Calu3 (cell line): Measurements from ENCODE around the gene KRT77. TPM values are rescaled to one million over a fixed set of nuclear protein-coding genes. Genes with fewer than 3 reads are reported as not detected.

ENCODE experiments used
- BruUV-seq: library from RNA; stranded (reverse); fragments of 400-500 nt; replicated peaks from 2 replicates; lab custom pipeline; 2021; lab: Mats Ljungman, UMichigan
- CTCF ChIA-PET: fragments of 300-600 bp; sonication (Branson Sonifier 250); formaldehyde crosslinking; loops from one replicate; lab custom pipeline; 2022; ENCODE audit warnings: antibody characterized with exemption; lab: Charles Lee
- DNase-seq: peaks from one replicate; pipeline ENCODE4 v3.0.0; 2022
- H3K27ac Mint-ChIP-seq: one replicate; pipeline ENCODE4 v1.8.0; 2022; ENCODE audit warnings: mixed read lengths; ENCODE audit not compliant: unreplicated experiment
- H3K27me3 Mint-ChIP-seq: one replicate; pipeline ENCODE4 v1.8.0; 2022; ENCODE audit warnings: mixed read lengths; ENCODE audit not compliant: unreplicated experiment
- H3K36me3 Mint-ChIP-seq: one replicate; pipeline ENCODE4 v1.8.0; 2022; ENCODE audit warnings: mild to moderate bottlenecking, moderate library complexity, mixed read lengths; ENCODE audit not compliant: insufficient read depth, unreplicated experiment
- H3K4me1 Mint-ChIP-seq: one replicate; pipeline ENCODE4 v1.8.0; 2022; ENCODE audit warnings: mild to moderate bottlenecking, low read depth, mixed read lengths; ENCODE audit not compliant: unreplicated experiment
- H3K4me3 Mint-ChIP-seq: one replicate; pipeline ENCODE4 v1.8.0; 2022; ENCODE audit warnings: mild to moderate bottlenecking, low read depth, moderate library complexity, mixed read lengths; ENCODE audit not compliant: unreplicated experiment
- H3K9me3 Mint-ChIP-seq: one replicate; pipeline ENCODE4 v1.8.0; 2022; ENCODE audit warnings: low read depth, mixed read lengths; ENCODE audit not compliant: unreplicated experiment
- CTCF ChIP-seq: fragments of 200-600 bp; IDR thresholded peaks from one replicate; pipeline ENCODE4 v1.8.0; 2022; ENCODE audit warnings: antibody characterized with exemption; ENCODE audit not compliant: unreplicated experiment
- intact Hi-C: fragments of 100-400 bp; cut with micrococcal nuclease; formaldehyde crosslinking; loops from one replicate; pipeline ENCODE4 v1.10.0; 2022; ENCODE audit not compliant: unreplicated experiment
- total RNA-seq: library from RNA; stranded (reverse); gene quantifications from 2 replicates; pipeline ENCODE4 v1.2.3, GENCODE V29; 2022

The KRT77 gene
- total RNA-seq, 1 experiment from 2014 or later = not detected

- TF ChIP-seq CTCF = no peak
- Mint-ChIP-seq H3K4me1 (no peaks in the 10 kb centered on the region), H3K27me3 (peaks cover 30% of the 10 kb centered on the region), H3K27ac (no peak overlapping the region), H3K9me3 (no peaks in the 10 kb centered on the region), H3K36me3 (no peaks in the 10 kb centered on the region), H3K4me3 (no peak overlapping the region)
- DNase-seq = no peak
- intact Hi-C loops = no loop called here
- no TSS peak for BruUV-seq
- CTCF ChIA-PET = no interaction called here
These were observed 41.0 kb downstream of the KRT77 start for GRCh38 chr12:52662093-52662917.

GRCh38 chr12:52661668-52662067 is 41.7 kb downstream of the KRT77 start:
- no peak for TF ChIP-seq CTCF
- CTCF ChIA-PET = no interaction called here
- H3K27me3 Mint-ChIP-seq = peaks cover 37% of the 10 kb centered on the region
- intact Hi-C loops = no loop called here
- H3K9me3 Mint-ChIP-seq = no peaks in the 10 kb centered on the region
- no TSS peak for BruUV-seq
- H3K4me1 Mint-ChIP-seq = no peaks in the 10 kb centered on the region
- DNase-seq = no peak
- no peak overlapping the region for H3K27ac Mint-ChIP-seq
- no peak overlapping the region for H3K4me3 Mint-ChIP-seq
- H3K36me3 Mint-ChIP-seq = no peaks in the 10 kb centered on the region

GRCh38 chr12:52660934-52661499 is 42.3 kb downstream of the KRT77 start:
- CTCF ChIA-PET = no interaction called here
- H3K4me3 Mint-ChIP-seq = no peak overlapping the region
- intact Hi-C loops = no loop called here
- H3K36me3 Mint-ChIP-seq = no peaks in the 10 kb centered on the region
- no TSS peak for BruUV-seq
- TF ChIP-seq CTCF = no peak
- H3K27ac Mint-ChIP-seq = no peak overlapping the region
- no peaks in the 10 kb centered on the region for H3K9me3 Mint-ChIP-seq
- peaks cover 43% of the 10 kb centered on the region for H3K27me3 Mint-ChIP-seq
- peaks cover under 1% of the 10 kb centered on the region for H3K4me1 Mint-ChIP-seq
- DNase-seq = no peak

- intact Hi-C loops = no loop called here
These were observed 43.4 kb downstream of the KRT77 start for GRCh38 chr12:52659951-52660350.

More at GRCh38 chr12:52659951-52660350, 43.4 kb downstream of the KRT77 start:
- H3K4me1 Mint-ChIP-seq = peaks cover 9% of the 10 kb centered on the region
- no TSS peak for BruUV-seq
- CTCF ChIA-PET = no interaction called here
- H3K27ac Mint-ChIP-seq = no peak overlapping the region
- DNase-seq = no peak
- H3K4me3 Mint-ChIP-seq = no peak overlapping the region
- H3K9me3 Mint-ChIP-seq = no peaks in the 10 kb centered on the region
- no peak for TF ChIP-seq CTCF
- H3K36me3 Mint-ChIP-seq = no peaks in the 10 kb centered on the region
- H3K27me3 Mint-ChIP-seq = peaks cover 54% of the 10 kb centered on the region
